ENCODE data around the gene VSNL1.

Gene VSNL1

GRCh38 chr2:17573085-17573803 lies 32.7 kb downstream of the VSNL1 start:
- TF ChIP-seq CTCF (IDR thresholded peaks at IDR 0.05; ENCODE audit: low read depth, low read length): no peak
- no peak for TF ChIP-seq POLR2A (IDR thresholded peaks at IDR 0.05; ENCODE audit: extremely low read depth, insufficient read length)
- no peak for TF ChIP-seq MAX (IDR thresholded peaks at IDR 0.05; ENCODE audit: low read depth, low read length)
- DNase-seq (ENCODE audit: low read depth): no peak
- H3K4me3 ChIP-seq (ENCODE audit: low read depth, low read length): no peak overlapping the region

DNA sequence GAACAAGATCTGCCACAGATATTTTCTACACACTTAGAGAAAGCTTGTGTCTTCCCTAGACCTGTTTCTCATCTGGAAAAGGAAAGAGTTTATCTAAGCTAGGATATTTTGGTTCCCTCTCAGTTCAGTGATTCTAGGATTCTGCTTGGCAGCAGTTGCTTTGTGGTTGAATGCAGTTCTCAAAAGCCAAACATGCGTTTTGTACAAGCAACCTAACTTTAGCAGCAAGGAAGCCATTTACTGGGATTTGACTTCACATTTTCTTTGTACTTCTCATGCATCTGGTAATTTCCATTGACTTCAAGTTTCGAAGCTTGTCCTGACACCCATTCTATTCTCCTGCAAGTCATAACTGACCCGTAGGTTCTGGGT lies 33.3 kb downstream of the VSNL1 start:
- H3K4me3 ChIP-seq (ENCODE audit: low read depth, low read length): no peak overlapping the region
- TF ChIP-seq MAX (IDR thresholded peaks at IDR 0.05; ENCODE audit: low read depth, low read length) (no peak), CTCF (IDR thresholded peaks at IDR 0.05; ENCODE audit: low read depth, low read length) (no peak), MYC (IDR thresholded peaks at IDR 0.05; ENCODE audit: low read depth, low read length) (no peak), POLR2A (IDR thresholded peaks at IDR 0.05; ENCODE audit: extremely low read depth, insufficient read length) (no peak)
- no peak for DNase-seq (ENCODE audit: low read depth)

DNA sequence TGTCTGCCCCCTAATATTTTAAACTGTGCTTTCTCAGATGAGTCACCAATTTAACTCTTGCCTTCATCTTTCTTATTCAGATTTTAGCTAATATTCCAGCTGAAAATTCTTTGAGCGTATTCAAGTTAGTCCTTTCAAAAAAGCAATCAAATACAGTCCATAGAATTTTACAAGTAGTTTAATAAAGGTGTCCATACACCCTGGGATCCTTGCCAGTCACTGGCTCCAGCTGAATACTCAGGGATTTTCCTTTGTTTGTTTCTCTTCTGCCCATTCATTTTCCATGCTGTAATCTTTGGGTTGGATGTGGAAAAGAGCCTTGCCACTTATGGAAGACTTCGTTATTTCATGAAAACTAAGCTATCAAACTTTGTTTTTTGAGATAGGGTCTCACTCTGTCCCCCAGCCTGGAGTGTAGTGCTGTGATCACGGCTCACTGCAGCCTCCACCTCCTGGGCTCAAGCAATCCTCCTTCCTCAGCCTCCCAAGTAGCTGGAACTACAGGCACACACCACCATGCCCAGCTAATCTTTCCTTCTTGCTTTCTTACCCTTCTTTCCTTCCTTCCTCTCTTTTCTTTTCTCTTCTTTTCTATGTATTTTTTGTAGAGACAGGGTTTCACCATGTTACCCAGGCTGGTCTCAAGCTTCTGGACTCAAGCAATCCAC lies 34.0 kb downstream of the VSNL1 start:
- no peak for TF ChIP-seq MYC (IDR thresholded peaks at IDR 0.05; ENCODE audit: low read depth, low read length)
- no peak for TF ChIP-seq MAX (IDR thresholded peaks at IDR 0.05; ENCODE audit: low read depth, low read length)
- no peak for TF ChIP-seq POLR2A (IDR thresholded peaks at IDR 0.05; ENCODE audit: extremely low read depth, insufficient read length)
- no peak for TF ChIP-seq CTCF (IDR thresholded peaks at IDR 0.05; ENCODE audit: low read depth, low read length)
- no peak for DNase-seq (ENCODE audit: low read depth)

GRCh38 chr2:17576802-17577201 lies 36.3 kb downstream of the VSNL1 start:
- H3K4me3 ChIP-seq (ENCODE audit: low read depth, low read length): no peak overlapping the region
- no peak for DNase-seq (ENCODE audit: low read depth)
- no peak for TF ChIP-seq POLR2A (IDR thresholded peaks at IDR 0.05; ENCODE audit: extremely low read depth, insufficient read length)
- TF ChIP-seq MAX (IDR thresholded peaks at IDR 0.05; ENCODE audit: low read depth, low read length): no peak
- no peak for TF ChIP-seq MYC (IDR thresholded peaks at IDR 0.05; ENCODE audit: low read depth, low read length)

More for the DNA sequence above, 34.0 kb downstream of the VSNL1 start:
- H3K4me3 ChIP-seq (ENCODE audit: low read depth, low read length): no peak overlapping the region

GRCh38 chr2:17578466-17578928 lies 38.0 kb downstream of the VSNL1 start:
- no peak overlapping the region for H3K4me3 ChIP-seq (ENCODE audit: low read depth, low read length)
- no peak for DNase-seq (ENCODE audit: low read depth)
- TF ChIP-seq MYC (IDR thresholded peaks at IDR 0.05; ENCODE audit: low read depth, low read length): no peak
- no peak for TF ChIP-seq POLR2A (IDR thresholded peaks at IDR 0.05; ENCODE audit: extremely low read depth, insufficient read length)
- no peak for TF ChIP-seq CTCF (IDR thresholded peaks at IDR 0.05; ENCODE audit: low read depth, low read length)
- TF ChIP-seq MAX (IDR thresholded peaks at IDR 0.05; ENCODE audit: low read depth, low read length): no peak

Data from NB4 (cell line).